ENCODE measurements around the gene DPEP2.

DPEP2 gene

GRCh38 chr16:67967958-67968399 lies 31.3 kb downstream of the DPEP2 start:
- Histone ChIP-seq H3K4me3 (ENCODE audit: low read length) (peak overlapping the region; percentile 75), H3F3A (ENCODE audit: control insufficient read depth, insufficient read depth) (peaks cover 7% of the 10 kb centered on the region; the same call in 1 of the 2 replicates), H3K9me3 (ENCODE audit: control insufficient read depth, insufficient read depth, low read length) (no peaks in the 10 kb centered on the region), H3K27me3 (ENCODE audit: control insufficient read depth, low read length) (no peaks in the 10 kb centered on the region), H3K27ac (ENCODE audit: low read depth, low read length) (no peak overlapping the region), H4K20me1 (ENCODE audit: control insufficient read depth, insufficient read depth, low read depth, low read length) (0 out of 2 replicates have a peak, but pooled peaks cover 3% of the 10 kb centered on the region), H3K9me2 (replicated peaks; ENCODE audit: control insufficient read depth, low read length) (no peaks in the 10 kb centered on the region), H3K4me2 (ENCODE audit: low read length) (peak overlapping the region; percentile 94), H3K4me1 (ENCODE audit: control insufficient read depth, low read length) (peaks cover 29% of the 10 kb centered on the region), H3K79me2 (ENCODE audit: control insufficient read depth, low read length) (0 out of 2 replicates have a peak, but pooled peaks cover 6% of the 10 kb centered on the region), H3K36me3 (ENCODE audit: control insufficient read depth, low read length) (no peaks in the 10 kb centered on the region)
- TF ChIP-seq EZH2phosphoT487 (IDR thresholded peaks at IDR 0.05; ENCODE audit: borderline replicate concordance, low read length) (no peak), CTCF (IDR thresholded peaks at IDR 0.05; ENCODE audit: low read depth, low read length, poor library complexity, severe bottlenecking) (no peak)

- peaks cover 7% of the 10 kb centered on the region; the same call in 1 of the 2 replicates for H3F3A ChIP-seq (ENCODE audit: control insufficient read depth, insufficient read depth)
Observed at GRCh38 chr16:67967183-67967957, 31.9 kb downstream of the DPEP2 start.

GRCh38 chr16:67966549-67967182 lies 32.6 kb downstream of the DPEP2 start:
- TF ChIP-seq CTCF (IDR thresholded peaks at IDR 0.05; ENCODE audit: low read depth, low read length, poor library complexity, severe bottlenecking) (no peak), EZH2phosphoT487 (IDR thresholded peaks at IDR 0.05; ENCODE audit: borderline replicate concordance, low read length) (no peak)
- peaks cover 7% of the 10 kb centered on the region; the same call in 1 of the 2 replicates for H3F3A ChIP-seq (ENCODE audit: control insufficient read depth, insufficient read depth)
- H3K4me3 ChIP-seq (ENCODE audit: low read length) = peak overlapping the region; percentile 75
- H4K20me1 ChIP-seq (ENCODE audit: control insufficient read depth, insufficient read depth, low read depth, low read length) = 0 out of 2 replicates have a peak, but pooled peaks cover 3% of the 10 kb centered on the region
- H3K4me1 ChIP-seq (ENCODE audit: control insufficient read depth, low read length) = peaks cover 29% of the 10 kb centered on the region
- H3K36me3 ChIP-seq (ENCODE audit: control insufficient read depth, low read length) = no peaks in the 10 kb centered on the region
- 0 out of 2 replicates have a peak, but pooled peaks cover 6% of the 10 kb centered on the region for H3K79me2 ChIP-seq (ENCODE audit: control insufficient read depth, low read length)
- H3K4me2 ChIP-seq (ENCODE audit: low read length) = peak overlapping the region; percentile 94
- no peaks in the 10 kb centered on the region for H3K9me2 ChIP-seq (replicated peaks; ENCODE audit: control insufficient read depth, low read length)
- no peaks in the 10 kb centered on the region for H3K27me3 ChIP-seq (ENCODE audit: control insufficient read depth, low read length)
- H3K27ac ChIP-seq (ENCODE audit: low read depth, low read length) = no peak overlapping the region
- no peaks in the 10 kb centered on the region for H3K9me3 ChIP-seq (ENCODE audit: control insufficient read depth, insufficient read depth, low read length)

More at GRCh38 chr16:67967183-67967957, 31.9 kb downstream of the DPEP2 start:
- H3K9me2 ChIP-seq (replicated peaks; ENCODE audit: control insufficient read depth, low read length) = no peaks in the 10 kb centered on the region
- H3K9me3 ChIP-seq (ENCODE audit: control insufficient read depth, insufficient read depth, low read length) = no peaks in the 10 kb centered on the region
- TF ChIP-seq EZH2phosphoT487 (IDR thresholded peaks at IDR 0.05; ENCODE audit: borderline replicate concordance, low read length) (no peak), CTCF (IDR thresholded peaks at IDR 0.05; ENCODE audit: low read depth, low read length, poor library complexity, severe bottlenecking) (peak; percentile 42)
- 0 out of 2 replicates have a peak, but pooled peaks cover 6% of the 10 kb centered on the region for H3K79me2 ChIP-seq (ENCODE audit: control insufficient read depth, low read length)
- H3K36me3 ChIP-seq (ENCODE audit: control insufficient read depth, low read length) = no peaks in the 10 kb centered on the region
- peaks cover 29% of the 10 kb centered on the region for H3K4me1 ChIP-seq (ENCODE audit: control insufficient read depth, low read length)
- H3K4me3 ChIP-seq (ENCODE audit: low read length) = peak overlapping the region; percentile 75
- 0 out of 2 replicates have a peak, but pooled peaks cover 3% of the 10 kb centered on the region for H4K20me1 ChIP-seq (ENCODE audit: control insufficient read depth, insufficient read depth, low read depth, low read length)
- H3K27ac ChIP-seq (ENCODE audit: low read depth, low read length) = no peak overlapping the region
- H3K27me3 ChIP-seq (ENCODE audit: control insufficient read depth, low read length) = no peaks in the 10 kb centered on the region
- peak overlapping the region; percentile 94 for H3K4me2 ChIP-seq (ENCODE audit: low read length)

All from DOHH2 (cell line).